Endodermal cell (in vitro differentiated cells): ENCODE data around the gene SEPSECS. TPM values are rescaled to one million over a fixed set of nuclear protein-coding genes. Genes with fewer than 3 reads are reported as not detected.

ENCODE experiments used
- DNase-seq: peaks from one replicate; pipeline ENCODE4 v3.0.0-alpha.2; 2017
- H3K27ac ChIP-seq: 2 replicates; pipeline ENCODE4 v1.5.1; 2013; ENCODE audit warnings: mild to moderate bottlenecking, low read depth, low read length, moderate library complexity
- H3K27me3 ChIP-seq: 2 replicates; pipeline ENCODE4 v1.6.1; 2013; ENCODE audit warnings: mild to moderate bottlenecking, low read length, moderate library complexity; ENCODE audit not compliant: insufficient read depth, control insufficient read depth, poor library complexity, severe bottlenecking
- H3K36me3 ChIP-seq: 2 replicates; pipeline ENCODE4 v1.7.0; 2013; ENCODE audit warnings: mild to moderate bottlenecking, low read length, moderate library complexity; ENCODE audit not compliant: control insufficient read depth, insufficient read depth
- H3K4me1 ChIP-seq: one replicate; pipeline ENCODE4 v1.7.0; 2013; ENCODE audit warnings: low read length; ENCODE audit not compliant: control insufficient read depth, insufficient read depth
- H3K4me3 ChIP-seq: 2 replicates; pipeline ENCODE4 v1.5.1; 2013; ENCODE audit warnings: mild to moderate bottlenecking, low read length, moderate library complexity
- H3K9ac ChIP-seq: 2 replicates; pipeline ENCODE4 v1.6.1; 2013; ENCODE audit warnings: mild to moderate bottlenecking, low read length, moderate library complexity; ENCODE audit not compliant: poor library complexity, severe bottlenecking; ENCODE audit errors: extremely low read depth
- H3K9me3 ChIP-seq: 2 replicates; pipeline ENCODE4 v1.6.1; 2013; ENCODE audit warnings: mild to moderate bottlenecking, low read length, moderate library complexity; ENCODE audit not compliant: control insufficient read depth
- H3K27ac Mint-ChIP-seq: 2 replicates; pipeline ENCODE4 v1.8.0; 2020; ENCODE audit warnings: mixed read lengths
- H3K27me3 Mint-ChIP-seq: 2 replicates; pipeline ENCODE4 v1.8.0; 2021; ENCODE audit warnings: mild to moderate bottlenecking, mixed read lengths; ENCODE audit not compliant: insufficient read depth
- H3K36me3 Mint-ChIP-seq: 2 replicates; pipeline ENCODE4 v1.8.0; 2020; ENCODE audit warnings: low read depth, mixed read lengths
- H3K4me1 Mint-ChIP-seq: 2 replicates; pipeline ENCODE4 v1.8.0; 2020; ENCODE audit warnings: mixed read lengths
- H3K4me3 Mint-ChIP-seq: 2 replicates; pipeline ENCODE4 v1.8.0; 2020; ENCODE audit warnings: mild to moderate bottlenecking, moderate library complexity, mixed read lengths
- H3K9me3 Mint-ChIP-seq: 2 replicates; pipeline ENCODE4 v1.8.0; 2020; ENCODE audit warnings: mild to moderate bottlenecking, mixed read lengths
- WGBS, 2 experiments: methylation state at CpG; one replicate each; pipeline versions ENCODE4 v1.1.5 to v1.1.7; 2013; ENCODE audit warnings: missing lambda C conversion rate in 2 of 2, mixed read lengths in 1 of 2; ENCODE audit not compliant: insufficient coverage in 1 of 2, insufficient read length in 1 of 2; 5-methylcytosine and 5-hydroxymethylcytosine counted together
- total RNA-seq, 2 donors: library from RNA; stranded (reverse); fragmentation: NEBNext Ultra II Directional in 1 of 2; extraction: Animal tissue kit (Norgen Biotek cat#: 25700) in 1 of 2; gene quantifications; 2 replicates in 1 of 2; 3 replicates in 1 of 2; pipeline ENCODE4 v1.2.1, GENCODE V29; 2021
- TF ChIP-seq, protein P1 (sequence below): fragments of 200-600 bp; sonication (generic); conservative IDR thresholded peaks from 2 replicates; pipeline ENCODE4 v1.5.0; 2021; ENCODE audit warnings: antibody characterized with exemption, mild to moderate bottlenecking

SEPSECS gene
- total RNA-seq, 2 donors from 2014 or later: 5.9 to 12.6 TPM

DNA sequence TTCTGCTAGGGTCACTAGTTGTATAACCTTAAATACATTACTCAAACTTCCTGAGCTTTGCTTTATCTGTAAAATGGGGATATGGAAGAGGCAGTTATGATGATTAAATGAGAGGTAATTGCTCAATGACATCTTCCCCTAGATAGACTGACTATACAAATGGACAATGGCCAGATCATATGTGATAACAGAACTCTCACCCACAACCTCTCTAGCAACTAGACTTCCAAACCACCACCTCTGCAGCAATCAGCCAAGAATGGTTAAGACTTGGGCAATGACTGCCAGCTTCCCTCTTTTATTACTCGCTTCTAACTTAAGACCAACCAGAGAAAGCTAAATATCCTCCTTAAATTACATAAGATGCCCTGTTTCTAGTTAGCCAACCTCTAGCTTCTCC is 2.9 kb upstream of the SEPSECS start:
- Histone ChIP-seq H3K4me3 (no peak overlapping the region), H3K36me3 (no peaks in the 10 kb centered on the region), H3K4me1 (peaks cover 3% of the 10 kb centered on the region), H3K27ac (no peak overlapping the region), H3K9ac (no peak overlapping the region), H3K27me3 (no peaks in the 10 kb centered on the region), H3K9me3 (peaks cover 6% of the 10 kb centered on the region)
- Mint-ChIP-seq H3K27me3 (no peaks in the 10 kb centered on the region), H3K9me3 (no peaks in the 10 kb centered on the region), H3K27ac (no peak overlapping the region), H3K4me1 (peaks cover 12% of the 10 kb centered on the region), H3K36me3 (peaks cover 7% of the 10 kb centered on the region), H3K4me3 (no peak overlapping the region)
- TF ChIP-seq, protein P1, sequence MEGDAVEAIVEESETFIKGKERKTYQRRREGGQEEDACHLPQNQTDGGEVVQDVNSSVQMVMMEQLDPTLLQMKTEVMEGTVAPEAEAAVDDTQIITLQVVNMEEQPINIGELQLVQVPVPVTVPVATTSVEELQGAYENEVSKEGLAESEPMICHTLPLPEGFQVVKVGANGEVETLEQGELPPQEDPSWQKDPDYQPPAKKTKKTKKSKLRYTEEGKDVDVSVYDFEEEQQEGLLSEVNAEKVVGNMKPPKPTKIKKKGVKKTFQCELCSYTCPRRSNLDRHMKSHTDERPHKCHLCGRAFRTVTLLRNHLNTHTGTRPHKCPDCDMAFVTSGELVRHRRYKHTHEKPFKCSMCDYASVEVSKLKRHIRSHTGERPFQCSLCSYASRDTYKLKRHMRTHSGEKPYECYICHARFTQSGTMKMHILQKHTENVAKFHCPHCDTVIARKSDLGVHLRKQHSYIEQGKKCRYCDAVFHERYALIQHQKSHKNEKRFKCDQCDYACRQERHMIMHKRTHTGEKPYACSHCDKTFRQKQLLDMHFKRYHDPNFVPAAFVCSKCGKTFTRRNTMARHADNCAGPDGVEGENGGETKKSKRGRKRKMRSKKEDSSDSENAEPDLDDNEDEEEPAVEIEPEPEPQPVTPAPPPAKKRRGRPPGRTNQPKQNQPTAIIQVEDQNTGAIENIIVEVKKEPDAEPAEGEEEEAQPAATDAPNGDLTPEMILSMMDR: no peak
- DNase-seq: no peak
- 89 to 100% methylated on average over 1 of the region's 1 CpG for WGBS, 2 experiments

DNA sequence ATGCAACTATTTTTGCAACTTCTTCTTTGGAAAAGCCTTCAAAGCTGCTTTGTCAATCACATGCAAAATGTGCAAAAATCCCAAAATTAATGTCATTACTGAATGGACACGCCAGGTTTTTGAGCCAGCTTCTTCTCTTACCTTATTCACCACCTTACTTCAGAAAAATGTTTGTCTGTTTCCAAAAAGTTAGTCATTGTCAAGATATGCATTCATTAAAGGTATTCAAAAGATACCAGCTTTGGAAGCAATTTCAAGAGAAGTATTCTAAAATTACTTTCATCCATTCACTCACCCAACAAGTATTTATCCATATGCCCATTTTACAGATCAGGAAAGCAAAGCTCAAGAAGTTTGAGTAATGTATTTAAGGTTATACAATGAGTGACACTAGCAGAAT is 2.3 kb upstream of the SEPSECS start:
- H3K9me3 Mint-ChIP-seq: no peaks in the 10 kb centered on the region
- no peak overlapping the region for H3K27ac Mint-ChIP-seq
- H3K4me1 Mint-ChIP-seq: peaks cover 12% of the 10 kb centered on the region
- Histone ChIP-seq H3K9me3 (peaks cover 6% of the 10 kb centered on the region), H3K4me3 (no peak overlapping the region), H3K36me3 (no peaks in the 10 kb centered on the region), H3K27me3 (no peaks in the 10 kb centered on the region), H3K9ac (no peak overlapping the region), H3K4me1 (peaks cover 3% of the 10 kb centered on the region), H3K27ac (no peak overlapping the region)
- no peak overlapping the region for H3K4me3 Mint-ChIP-seq
- peaks cover 7% of the 10 kb centered on the region for H3K36me3 Mint-ChIP-seq
- 88 to 100% methylated on average over 1 of the region's 1 CpG for WGBS, 2 experiments
- no peak for DNase-seq
- no peaks in the 10 kb centered on the region for H3K27me3 Mint-ChIP-seq
- TF ChIP-seq, protein P1: no peak

DNA sequence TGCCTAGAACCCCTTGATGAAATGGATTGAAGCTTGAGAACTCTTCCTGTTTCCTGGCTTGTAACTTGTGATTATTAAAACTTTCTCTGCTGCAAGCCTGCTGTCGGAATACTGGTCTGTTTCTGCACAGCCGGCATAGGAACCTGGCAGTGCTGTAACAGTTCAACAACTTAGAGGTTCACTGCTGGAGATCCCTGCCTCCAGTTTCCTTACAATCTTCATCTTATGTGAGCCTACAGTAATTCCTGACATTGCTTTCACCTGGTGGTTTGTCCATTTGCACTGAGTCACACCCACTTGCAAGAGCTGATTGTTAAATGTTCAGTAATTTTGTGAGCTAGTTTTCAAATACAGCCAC is 1.3 kb upstream of the SEPSECS start:
- Histone ChIP-seq H3K4me1 (peaks cover 3% of the 10 kb centered on the region), H3K36me3 (peaks cover 3% of the 10 kb centered on the region), H3K27ac (no peak overlapping the region), H3K4me3 (peak overlapping the region; percentile 88), H3K9ac (peak overlapping the region; percentile 85), H3K27me3 (no peaks in the 10 kb centered on the region), H3K9me3 (peaks cover 6% of the 10 kb centered on the region)
- Mint-ChIP-seq H3K9me3 (no peaks in the 10 kb centered on the region), H3K27ac (peak overlapping the region; percentile 79), H3K27me3 (no peaks in the 10 kb centered on the region), H3K36me3 (peaks cover 14% of the 10 kb centered on the region), H3K4me3 (peak overlapping the region; percentile 82), H3K4me1 (peaks cover 12% of the 10 kb centered on the region)
- TF ChIP-seq, protein P1: no peak
- DNase-seq: no peak
- 81 to 93% methylated on average over 2 of the region's 2 CpGs for WGBS, 2 experiments
